Loucy (cell line): ENCODE measurements around the gene USP15.

ENCODE experiments used
- EZH2phosphoT487 ChIP-seq: fragments of 200-600 bp; IDR thresholded peaks from 2 replicates; pipeline ENCODE4 v1.6.1; 2018; ENCODE audit warnings: antibody characterized with exemption, mild to moderate bottlenecking, moderate library complexity, borderline replicate concordance
- TF ChIP-seq, protein P1 (sequence below): fragments of 200-600 bp; sonication (generic); conservative IDR thresholded peaks from 2 replicates; pipeline ENCODE4 v1.5.1; 2014; ENCODE audit warnings: mild to moderate bottlenecking, antibody characterized with exemption, low read length

DNA sequence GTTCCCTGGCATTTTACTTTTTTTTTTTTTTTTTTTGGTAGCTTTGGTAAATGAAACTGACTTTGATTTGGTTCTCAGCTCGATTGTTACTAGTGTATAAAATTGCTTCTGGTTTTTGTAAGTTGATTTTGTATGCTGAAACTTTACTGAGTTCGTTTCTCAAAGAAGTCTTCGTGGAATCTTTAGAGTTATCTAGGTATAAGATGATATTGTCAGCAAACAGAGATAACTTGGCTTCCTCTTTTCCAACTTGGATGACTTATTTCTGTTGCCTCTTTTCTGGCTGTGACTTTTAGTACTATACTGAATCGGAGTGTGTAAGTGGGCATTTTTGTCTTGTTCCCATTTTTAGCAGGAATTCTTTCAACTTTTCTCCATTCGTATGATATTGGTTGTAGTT is 28.1 kb downstream of the USP15 start:
- TF ChIP-seq, protein P1, sequence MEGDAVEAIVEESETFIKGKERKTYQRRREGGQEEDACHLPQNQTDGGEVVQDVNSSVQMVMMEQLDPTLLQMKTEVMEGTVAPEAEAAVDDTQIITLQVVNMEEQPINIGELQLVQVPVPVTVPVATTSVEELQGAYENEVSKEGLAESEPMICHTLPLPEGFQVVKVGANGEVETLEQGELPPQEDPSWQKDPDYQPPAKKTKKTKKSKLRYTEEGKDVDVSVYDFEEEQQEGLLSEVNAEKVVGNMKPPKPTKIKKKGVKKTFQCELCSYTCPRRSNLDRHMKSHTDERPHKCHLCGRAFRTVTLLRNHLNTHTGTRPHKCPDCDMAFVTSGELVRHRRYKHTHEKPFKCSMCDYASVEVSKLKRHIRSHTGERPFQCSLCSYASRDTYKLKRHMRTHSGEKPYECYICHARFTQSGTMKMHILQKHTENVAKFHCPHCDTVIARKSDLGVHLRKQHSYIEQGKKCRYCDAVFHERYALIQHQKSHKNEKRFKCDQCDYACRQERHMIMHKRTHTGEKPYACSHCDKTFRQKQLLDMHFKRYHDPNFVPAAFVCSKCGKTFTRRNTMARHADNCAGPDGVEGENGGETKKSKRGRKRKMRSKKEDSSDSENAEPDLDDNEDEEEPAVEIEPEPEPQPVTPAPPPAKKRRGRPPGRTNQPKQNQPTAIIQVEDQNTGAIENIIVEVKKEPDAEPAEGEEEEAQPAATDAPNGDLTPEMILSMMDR, result no peak
- no peak for TF ChIP-seq EZH2phosphoT487
